Measurements from ENCODE around the gene MGAT4B.
"Not testable (repeated sequence)": the region's sequence is repeated elsewhere in the genome, so short reads cannot be mapped to it uniquely, and the experiment has no call there.

MGAT4B gene

DNA sequence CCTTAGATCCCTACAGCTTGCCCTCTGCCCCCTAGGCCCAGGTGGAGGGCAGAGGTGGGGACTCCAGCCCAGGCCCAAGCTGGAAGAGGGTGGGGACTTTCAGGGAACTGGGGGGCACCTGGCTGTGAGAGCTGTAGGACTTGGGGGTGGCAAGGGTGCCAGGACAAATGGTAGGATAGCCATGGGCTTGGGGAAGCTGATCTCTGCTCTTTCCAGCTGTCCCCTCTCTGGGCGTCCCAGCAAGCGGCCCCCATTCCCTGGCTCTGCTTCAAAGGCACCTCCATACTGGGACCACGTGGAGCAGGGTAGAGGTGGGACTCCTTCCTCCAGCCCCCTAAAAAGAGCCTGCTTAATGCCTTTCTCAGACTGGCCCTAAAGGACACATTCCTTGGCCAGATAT is 12.5 kb downstream of the MGAT4B start:
- no peak for DNase-seq

DNA sequence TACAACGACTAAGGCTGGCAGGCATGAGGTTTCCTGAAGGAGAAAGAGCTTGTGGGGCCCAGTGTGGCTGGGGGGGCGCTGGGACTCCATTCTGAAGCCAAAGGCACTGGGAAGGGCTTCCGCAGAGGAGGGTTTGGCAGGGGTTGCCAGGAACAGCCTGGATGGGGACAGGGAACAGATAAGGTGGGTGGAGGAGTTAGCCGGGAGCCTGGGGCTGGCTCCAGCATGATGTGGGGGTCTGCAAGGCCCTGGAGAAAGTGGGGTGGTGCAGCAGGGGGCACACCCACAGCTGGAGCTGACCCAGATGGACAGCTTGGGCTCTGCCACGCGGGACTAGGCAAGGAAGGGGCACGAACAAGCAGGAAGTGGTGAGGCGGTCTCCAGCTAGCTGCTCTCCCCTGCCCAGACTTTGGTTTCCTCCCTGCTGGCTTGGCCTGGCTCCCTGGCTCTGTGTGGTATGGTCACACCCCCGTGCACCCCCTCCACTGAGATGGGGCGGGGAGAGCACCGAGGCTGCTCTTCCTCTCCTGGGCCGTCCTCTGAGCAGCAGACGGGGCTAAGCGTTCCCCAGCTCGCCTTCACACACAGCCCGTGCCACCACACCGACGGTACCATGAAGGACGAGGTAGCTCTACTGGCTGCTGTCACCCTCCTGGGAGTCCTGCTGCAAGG is 13.1 kb downstream of the MGAT4B start, which contains the start of gene LTC4S:
Gene LTC4S (plus strand): TSS at position 519 of the 672 bp plus-strand sequence. CDS start 95 bp downstream, at position 614.
- peak; percentile 69 for DNase-seq

DNA sequence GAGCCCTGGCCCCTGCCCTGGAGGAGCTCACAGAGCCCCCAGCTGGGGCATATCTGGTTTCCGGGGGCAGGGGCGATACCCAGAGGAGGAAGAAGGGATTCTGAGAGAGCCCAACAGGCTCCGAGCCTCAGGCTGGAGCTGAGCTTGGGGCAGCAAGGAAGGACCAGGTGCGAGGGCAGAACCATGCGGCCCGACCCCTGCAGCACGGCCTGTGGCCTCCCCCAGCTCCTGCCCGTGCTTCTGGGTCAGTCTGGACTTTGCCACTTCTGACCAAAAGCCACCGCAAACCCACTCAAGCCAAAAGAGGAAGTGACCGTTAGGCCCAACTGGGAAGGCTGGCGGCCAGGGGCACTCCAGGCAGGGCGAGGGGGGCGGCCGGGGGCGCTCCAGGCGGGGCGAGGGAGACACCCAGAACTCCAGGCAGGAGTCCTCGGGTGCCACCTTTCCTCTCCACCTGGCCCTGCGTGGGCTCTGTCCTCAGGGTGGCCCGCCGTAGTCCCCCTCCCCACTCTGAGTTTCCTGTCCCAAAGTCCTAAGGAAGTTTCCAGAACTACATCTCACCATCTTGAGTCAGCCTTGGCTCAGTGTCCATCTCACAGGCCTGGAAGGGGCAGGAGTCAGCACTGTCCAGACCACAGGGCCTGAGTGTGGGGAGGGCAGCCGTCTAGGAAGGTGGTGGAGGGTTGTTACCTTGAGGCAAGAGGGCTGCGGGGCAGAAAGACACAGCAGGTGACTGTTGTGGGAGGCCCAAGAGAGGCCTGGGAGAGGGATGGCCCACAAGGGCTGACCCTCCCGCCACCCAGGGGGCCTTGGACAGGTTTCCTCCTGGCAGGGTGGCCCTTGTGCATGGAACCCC is 13.8 kb downstream of the MGAT4B start:
- no peak for DNase-seq

GRCh38 chr5:179791881-179792611 is 14.6 kb downstream of the MGAT4B start:
- no peak for DNase-seq

DNA sequence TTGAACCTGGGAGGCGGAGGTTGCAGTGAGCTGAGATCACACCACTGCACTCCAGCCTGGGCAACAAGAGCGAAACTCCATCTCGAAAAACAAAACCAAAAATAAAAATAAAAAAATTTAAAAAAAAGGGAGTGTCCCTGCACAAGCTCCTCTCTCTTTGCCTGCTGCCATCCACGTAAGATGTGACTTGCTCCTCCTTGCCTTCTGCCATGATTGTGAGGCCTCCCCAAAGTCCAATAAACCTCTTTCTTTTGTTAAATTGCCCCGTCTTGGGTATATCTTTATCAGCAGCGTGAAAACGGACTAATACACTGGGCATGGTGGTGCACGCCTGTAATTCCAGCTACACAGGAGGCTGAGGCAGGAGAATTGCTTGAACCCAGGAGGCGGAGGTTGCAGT is 17.4 kb downstream of the MGAT4B start:
- not testable (repeated sequence) for DNase-seq

GRCh38 chr5:179788193-179788854 is 18.3 kb downstream of the MGAT4B start:
- no peak for DNase-seq

- DNase-seq = no peak
These were observed 19.8 kb downstream of the MGAT4B start for GRCh38 chr5:179786861-179787260.

DNA sequence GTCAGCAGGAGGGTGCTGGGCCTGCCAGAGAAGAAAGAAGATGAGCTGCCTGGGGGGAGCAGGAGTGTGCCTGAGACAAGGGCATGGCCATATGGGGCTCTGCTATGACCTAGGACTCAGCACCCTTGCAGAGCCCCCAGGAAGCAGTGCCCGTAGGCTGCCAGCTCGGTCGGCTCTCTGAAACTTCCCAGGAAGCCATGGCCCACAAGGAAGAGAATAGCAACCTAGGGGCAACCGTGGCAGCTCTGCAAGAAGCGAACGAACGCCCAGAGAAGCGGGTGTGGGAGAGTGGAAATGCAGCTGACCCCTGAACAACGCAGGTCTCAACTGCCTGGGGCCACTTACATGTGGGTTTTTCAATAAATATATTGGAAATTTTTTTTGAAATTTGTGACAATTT is 23.5 kb downstream of the MGAT4B start:
- no peak for DNase-seq

DNA sequence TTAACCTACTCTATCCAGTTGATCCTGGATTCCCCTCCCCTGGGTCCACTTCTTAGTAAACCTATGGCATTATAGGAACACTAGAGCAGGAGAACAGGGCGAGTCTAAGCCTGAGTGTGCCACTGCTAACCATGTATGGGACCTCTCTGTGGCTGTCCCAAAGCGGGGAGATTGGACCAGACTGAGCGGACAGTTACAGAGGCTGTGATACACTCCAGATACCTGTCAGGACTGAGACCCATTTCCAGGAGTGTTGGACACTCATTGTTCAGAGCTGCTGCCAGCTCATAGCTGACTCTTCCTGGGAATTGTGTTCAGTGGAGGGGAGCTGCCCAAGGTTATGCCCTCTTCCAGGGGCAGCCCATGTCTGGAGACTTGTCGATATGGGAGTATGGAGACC is 24.8 kb downstream of the MGAT4B start:
- DNase-seq = no peak

- no peak for DNase-seq
These were observed 26.3 kb downstream of the MGAT4B start for GRCh38 chr5:179780362-179780761.

- no peak for DNase-seq
These were observed 26.8 kb downstream of the MGAT4B start for GRCh38 chr5:179779826-179780225.

GRCh38 chr5:179778591-179778990 is 28.1 kb downstream of the MGAT4B start:
- DNase-seq = no peak

DNA sequence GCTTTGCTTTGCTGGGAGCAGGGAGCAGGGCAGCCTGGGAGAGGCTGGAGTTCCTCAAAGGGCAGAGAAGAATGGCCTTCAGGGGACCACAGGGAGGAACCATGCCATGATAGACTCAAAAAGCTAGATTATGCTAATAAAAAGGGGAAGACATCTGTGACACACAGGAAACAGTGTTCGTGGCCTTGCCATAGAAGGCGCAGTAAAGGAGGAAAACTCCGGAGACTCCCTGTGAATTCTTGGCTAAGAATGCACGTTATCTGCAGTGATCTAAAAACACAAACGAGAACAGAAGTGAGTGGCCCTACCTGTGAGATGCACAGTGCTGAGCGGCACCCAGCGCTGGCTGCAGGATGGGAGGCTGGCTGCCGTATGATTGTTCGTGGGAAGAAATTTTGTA is 28.8 kb downstream of the MGAT4B start:
- no peak for DNase-seq

DNA sequence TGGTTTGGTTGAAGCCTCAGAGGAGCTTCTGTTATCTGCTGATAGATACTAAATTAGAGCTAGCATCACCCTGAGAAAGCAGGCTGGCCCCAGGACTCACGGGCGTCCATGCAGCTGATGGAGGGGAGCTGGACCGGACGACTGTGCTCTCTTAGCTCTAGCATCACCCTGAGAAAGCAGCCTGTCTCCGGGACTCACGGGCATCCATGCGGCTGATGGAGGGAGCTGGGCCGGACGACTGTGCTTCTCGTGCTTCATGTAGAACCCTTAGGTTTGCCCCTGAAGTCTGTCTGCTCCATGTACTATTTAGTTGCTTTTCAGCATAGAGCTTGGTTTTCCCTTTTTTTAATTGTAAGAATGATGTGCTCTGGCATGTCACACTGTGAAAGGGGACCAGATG is 29.2 kb downstream of the MGAT4B start:
- DNase-seq = no peak

GRCh38 chr5:179776411-179776938 is 30.2 kb downstream of the MGAT4B start:
- DNase-seq = no peak

GRCh38 chr5:179774442-179774841 is 32.2 kb downstream of the MGAT4B start:
- no peak for DNase-seq

DNA sequence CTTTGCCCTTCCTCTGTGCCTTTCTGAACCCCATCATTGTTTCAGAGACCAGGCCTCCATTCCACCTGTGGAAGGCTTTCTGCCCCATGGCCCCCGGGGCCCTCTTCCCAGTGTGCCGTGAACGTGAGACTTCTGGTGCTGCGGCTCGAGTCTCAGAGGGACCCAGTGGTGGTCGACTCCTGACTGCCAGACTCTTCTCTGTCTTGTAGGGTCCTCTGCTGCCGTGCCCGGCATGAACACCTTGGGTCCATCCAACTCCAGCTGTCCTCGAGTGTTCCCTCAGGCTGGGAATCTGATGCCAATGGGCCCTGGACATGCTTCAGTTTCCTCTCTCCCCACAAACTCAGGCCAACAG is 33.0 kb downstream of the MGAT4B start:
- no peak for DNase-seq

DNA sequence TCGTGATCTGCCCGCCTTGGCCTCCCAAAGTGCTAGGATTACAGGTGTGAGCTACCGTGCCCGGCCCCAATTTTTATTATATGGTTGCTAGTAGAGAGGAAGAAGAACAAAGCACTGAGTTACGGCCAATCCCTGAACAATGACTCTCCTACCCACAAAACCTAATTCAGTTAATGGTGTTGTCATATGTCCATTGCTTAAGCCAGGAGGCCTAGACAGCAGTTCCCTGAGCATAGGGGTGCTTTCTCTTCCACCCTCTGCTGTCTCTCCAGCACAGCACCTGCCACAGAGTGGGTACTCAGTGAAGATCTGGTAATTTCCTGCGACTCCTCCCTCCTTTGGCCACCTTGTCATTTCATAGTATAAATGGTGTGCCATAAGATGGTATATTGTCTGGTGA is 34.3 kb downstream of the MGAT4B start:
- DNase-seq = no peak

- DNase-seq = no peak
These were observed 35.3 kb downstream of the MGAT4B start for GRCh38 chr5:179771311-179771895.

GRCh38 chr5:179769796-179770195 is 36.9 kb downstream of the MGAT4B start:
- DNase-seq = no peak

- no peak for DNase-seq
These were observed 37.4 kb downstream of the MGAT4B start for GRCh38 chr5:179769271-179769670.

GRCh38 chr5:179768326-179769085 is 38.2 kb downstream of the MGAT4B start:
- no peak for DNase-seq

Data from CD4-positive, alpha-beta T cell treated with Interleukin-21 for 1 hour (primary cell).